Measurements from ENCODE around the gene CETP.
"Not testable (repeated sequence)": the region's sequence is repeated elsewhere in the genome, so short reads cannot be mapped to it uniquely, and the experiment has no call there.

The CETP gene

DNA sequence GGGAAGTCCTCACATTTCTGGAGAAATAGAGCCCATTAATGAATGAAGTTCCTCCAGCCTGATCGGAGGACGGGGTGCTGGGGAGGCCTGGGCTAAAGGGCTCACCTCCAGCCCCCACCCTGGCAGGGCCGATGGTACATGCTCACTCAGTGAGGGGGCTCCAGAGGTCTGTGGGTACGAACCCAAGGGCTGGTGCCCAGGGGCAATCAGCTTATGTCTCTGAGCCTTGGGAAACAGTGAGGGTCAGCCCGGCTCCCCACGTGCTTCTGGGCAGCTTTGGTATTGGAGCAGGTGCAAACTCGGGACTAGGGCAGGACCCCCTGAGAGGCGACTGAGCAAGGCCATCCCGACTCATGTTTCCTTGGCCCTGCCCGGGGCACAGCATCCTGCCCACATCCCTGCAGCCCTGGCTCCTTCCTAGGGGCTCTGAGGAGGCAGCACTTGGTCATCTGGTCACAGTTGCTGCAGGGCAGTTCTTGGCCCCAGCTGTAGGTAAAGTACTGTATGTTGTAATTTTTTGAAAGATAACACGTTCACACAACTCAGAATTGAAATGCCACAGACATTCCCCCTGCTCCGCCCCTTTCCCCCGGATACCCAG, 969 bp upstream of the CETP start:
- DNase-seq, result no peak

DNA sequence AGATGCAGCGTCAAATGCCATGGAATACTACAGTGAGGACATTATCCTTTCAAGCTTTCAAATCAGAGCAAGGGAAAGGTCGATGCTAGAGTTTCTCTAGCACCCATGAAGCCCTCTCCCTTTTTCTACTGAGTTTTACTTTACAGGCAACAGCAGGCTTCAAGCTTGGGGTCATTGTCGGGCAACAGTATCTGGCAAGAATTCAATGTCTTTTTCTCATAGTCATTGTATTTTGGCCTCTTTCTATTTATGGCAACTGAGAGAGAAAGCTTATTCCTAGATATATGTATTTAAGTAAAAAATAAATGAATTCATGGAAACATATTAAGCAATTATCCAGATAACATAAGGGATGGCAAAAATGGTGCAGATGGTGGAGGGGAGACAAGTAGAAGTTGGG, 364 bp upstream of the CETP start:
- no peak for DNase-seq

DNA sequence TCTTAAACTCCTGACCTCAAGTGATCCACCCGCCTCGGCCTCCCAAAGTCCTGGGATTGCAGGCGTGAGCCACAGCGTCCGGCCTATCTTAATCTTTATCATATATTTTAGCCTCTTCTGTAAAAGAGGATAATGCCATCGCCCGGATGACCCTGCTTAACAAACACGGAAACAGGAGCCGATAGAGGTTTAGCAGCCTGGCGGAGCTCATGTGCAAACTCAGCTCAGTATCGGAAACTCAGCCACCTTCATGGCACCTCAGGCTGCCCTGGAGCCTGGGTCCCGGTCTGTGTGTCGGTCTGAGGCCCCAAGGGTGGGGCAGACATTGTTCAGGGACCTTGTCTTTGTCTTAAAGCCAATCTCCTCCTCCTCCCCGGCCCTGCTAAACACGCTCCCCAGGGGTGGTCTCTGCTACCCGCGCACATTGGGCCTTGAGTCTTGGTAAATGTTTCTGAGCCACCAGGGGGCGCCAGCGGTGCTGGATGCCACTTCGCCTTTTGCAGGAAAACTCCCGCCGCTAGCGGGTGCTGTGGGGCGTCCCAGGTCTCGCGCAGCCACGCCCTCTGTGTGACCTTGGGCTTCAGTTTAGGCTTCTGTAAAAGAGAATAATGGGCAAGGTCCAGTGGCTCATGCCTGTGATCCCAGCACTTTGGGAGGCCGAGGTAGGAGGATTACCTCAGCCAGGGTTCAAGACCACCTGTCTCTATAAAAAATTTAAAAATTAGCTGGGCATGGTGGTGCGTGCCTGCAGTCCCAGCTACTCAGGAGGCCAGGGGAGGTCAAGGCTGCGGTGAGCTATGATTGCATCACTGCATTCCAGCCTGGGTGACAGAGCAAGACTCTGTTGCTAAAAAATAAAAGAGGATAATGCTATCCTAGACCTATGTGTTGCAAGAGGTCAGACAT, 2.7 kb downstream of the CETP start:
- DNase-seq, result peak; percentile 69

DNA sequence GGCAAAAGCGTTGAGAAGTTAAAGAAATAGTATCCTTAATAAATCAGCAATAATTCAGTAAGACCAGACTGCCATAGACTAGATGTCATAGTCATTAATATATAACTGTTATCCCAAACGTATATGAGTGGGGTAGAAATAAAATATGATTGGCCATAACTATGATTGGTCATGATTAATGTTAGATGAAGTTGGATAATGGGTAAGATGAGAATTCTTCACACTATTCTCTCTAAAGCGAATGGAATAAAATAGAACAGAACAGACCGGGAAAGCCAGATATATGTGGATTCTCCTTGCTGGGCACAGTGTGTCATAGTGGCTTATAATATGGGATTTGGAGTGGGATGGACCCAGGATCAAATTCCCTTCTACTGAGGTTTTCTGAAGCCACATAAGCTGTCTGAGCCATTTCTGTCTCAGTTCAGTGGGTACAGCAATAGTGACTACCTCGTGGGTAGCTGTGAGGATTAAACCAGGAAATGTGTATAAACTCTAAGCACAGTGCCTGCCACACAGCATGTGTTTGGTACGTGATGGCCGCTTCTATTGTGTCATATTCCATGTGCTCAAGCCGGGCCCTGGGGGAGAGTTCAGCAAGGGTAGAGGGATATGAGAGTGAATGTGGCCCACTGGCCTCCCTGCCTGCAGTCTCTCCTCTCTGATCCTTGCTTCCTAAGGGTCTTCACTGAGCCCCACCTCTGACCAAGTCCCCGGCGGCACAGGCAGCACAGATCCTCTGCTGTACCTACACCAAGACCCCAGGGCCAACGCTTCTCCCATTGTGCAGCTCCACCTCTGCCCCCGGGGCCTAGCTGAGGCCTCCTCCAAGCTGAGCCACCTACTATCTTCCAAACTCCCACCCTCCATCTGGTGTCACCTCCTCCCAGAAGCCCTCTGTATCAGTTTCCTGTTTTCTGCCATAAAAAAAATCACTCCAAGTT, 3.7 kb downstream of the CETP start:
- DNase-seq, result no peak

DNA sequence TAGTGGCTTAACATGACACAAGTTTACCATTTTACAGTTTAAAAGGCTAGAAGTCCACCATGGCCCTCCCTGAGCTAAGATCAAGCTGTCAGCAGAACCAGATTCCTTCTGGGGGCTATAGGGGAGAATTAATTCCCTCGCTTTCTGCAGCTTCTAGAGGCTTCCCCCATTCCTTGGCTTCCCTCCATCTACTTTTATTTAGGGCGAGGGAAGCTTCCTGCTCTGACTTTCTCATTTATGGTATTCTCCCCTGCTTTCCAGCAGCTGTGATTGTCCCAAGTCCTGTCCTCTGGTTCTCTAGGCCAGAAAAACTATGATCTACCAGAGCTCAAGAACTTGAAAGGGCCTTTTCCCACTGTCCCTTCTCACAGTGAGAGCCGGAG, 4.3 kb downstream of the CETP start:
- no peak for DNase-seq

DNA sequence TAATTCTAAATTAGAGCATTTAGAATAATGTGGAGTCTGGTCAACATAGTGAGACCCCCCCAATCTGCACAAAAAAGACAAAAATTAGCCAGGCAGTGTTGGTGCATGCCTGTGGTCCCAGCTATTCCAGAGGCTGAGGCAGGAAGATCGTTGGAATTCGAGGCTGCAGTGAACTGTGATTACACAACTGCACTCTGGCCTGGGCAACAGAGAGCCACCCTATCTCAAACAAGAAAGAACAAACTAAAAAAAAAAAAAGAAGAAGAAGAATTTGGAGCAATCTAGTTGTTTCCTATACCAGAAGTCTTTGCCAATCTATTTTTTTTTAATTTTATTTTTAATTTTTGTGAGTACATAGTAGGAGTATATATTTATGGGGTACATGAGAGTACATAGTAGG, 6.0 kb downstream of the CETP start:
- DNase-seq, result peak; percentile 50

DNA sequence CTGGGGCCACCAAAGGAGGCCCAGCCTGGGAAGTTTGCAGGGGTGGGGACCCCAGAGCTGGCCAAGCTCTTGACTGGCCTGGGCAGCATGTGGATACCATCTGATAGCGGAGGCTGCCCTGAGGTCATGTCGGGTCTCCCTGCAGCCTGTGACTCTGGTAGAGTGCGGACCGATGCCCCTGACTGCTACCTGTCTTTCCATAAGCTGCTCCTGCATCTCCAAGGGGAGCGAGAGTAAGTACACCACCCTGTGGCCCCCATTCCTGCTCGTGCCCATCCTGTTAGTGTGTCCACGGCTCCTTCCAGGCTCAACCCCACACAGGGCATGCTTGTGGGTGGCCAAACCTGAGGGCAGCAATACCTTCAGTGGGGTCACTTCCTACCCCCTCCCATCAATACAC, 8.0 kb downstream of the CETP start:
- no peak for DNase-seq

DNA sequence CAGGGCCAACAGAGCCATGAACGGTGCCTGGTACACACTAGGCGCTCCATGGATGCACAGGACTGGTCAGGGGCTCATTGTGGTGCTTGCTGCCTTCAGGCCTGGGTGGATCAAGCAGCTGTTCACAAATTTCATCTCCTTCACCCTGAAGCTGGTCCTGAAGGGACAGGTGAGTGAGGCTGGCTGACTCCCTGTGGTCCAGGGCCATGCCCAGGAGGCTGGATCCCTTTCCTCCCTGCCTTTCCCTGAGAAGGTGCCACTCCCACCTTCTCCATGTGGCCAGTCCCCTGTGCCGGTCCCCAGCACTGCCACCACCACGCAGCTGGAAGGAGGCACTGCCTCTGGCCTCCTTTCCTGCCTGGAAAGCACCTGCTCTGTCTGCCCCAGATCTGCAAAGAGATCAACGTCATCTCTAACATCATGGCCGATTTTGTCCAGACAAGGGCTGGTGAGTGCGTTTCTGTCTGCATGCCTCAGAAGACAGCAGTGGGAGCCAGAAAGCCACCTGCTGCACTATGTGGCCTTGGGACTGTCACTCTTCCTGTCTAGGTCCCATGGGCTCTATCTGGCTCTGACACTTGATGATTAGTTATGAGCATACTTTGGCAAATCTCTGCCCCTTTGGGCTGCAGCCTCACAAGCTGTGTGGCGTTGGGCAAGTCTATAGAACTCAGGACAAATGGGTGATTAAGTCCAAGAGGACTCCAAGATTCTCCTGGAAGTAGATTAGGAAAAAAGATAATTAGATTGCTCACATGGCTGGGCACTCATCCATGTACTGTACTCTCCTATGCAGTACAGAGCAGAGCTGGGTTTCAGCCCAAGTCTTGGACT, 9.4 kb downstream of the CETP start:
- DNase-seq, result no peak

DNA sequence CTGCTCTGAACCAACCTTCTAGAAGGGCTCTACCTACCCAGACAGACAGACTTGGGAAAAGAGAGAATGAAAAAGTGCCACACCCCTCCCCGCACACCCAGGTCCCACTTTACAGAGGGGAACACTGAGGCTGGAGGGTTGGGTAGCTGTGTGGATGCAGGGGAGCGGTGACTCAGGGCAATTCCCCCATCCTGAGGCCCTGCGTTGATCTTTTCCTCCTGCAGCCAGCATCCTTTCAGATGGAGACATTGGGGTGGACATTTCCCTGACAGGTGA, 10.0 kb downstream of the CETP start:
- no peak for DNase-seq

DNA sequence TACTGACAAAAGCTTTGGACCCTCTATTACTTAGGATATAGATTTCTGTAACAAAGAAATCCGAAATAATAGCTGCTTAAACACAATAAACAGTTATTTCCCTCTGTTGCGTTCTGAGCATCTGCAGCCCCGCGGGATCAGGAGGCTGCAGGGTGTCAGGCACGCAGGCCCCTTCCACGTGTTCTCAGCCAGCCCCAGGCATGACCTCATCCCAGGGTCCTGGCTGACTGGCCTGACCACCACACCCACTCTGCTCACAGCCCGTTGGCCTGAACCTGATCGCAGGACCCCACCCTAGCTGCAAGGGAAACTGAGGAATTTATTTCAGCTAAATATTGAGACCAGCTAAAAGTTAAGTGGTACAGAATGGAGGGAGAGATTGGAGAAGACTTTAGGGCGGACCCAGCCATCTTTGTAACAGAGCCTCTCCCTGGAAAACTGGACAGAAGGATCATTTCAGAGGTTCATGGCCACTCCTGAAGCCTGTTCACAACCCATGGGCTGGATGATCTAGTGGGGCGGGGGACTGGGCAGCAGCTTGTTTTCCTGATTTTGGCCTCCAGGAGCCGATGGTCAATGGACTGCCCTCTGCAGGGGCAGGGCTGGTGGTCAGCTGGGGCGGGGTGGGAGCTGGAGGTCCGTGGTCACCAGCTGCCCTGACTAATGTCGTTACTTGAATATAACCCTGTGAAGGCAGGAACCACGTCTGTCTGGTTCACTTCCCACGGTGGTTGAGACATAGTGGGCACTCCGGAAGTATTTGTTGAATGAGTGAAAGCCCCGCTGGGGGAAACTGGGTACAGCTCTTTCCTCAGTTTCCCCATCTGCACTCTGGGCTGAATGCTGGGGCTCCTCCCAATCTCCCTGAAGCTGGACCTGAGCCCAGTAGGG, 10.9 kb downstream of the CETP start:
- DNase-seq, result no peak

DNA sequence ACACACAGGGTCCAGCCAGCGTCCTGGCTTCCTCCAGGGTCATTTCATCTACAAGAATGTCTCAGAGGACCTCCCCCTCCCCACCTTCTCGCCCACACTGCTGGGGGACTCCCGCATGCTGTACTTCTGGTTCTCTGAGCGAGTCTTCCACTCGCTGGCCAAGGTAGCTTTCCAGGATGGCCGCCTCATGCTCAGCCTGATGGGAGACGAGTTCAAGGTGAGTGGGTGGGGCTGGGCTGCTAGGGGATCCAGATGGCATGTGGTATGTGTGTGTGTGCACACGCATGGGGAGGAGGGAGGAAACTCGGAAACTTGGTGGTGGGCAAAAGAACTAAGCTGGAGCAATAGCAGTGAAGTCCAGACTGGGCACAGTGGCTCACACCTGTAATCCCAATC, 11.5 kb downstream of the CETP start:
- no peak for DNase-seq

DNA sequence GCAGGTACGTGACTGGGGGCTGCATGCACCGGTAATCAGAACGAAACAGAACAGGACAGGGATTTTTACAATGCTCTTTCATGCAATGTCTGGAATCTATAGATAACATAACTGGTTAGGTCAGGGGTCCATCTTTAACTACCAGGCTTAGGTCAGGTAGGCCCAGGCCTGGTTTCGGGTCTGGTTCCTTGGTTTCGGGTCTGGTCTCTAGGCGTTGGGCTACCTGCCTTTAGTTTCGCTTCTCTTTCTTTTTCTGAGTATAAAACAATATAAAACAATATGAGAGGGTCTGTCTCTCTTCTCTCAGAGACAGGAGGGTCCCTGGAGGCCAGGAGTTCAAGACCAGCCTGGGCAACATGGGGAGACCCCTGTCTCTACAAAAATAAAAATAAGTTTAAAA, 12.1 kb downstream of the CETP start:
- not testable (repeated sequence) for DNase-seq

DNA sequence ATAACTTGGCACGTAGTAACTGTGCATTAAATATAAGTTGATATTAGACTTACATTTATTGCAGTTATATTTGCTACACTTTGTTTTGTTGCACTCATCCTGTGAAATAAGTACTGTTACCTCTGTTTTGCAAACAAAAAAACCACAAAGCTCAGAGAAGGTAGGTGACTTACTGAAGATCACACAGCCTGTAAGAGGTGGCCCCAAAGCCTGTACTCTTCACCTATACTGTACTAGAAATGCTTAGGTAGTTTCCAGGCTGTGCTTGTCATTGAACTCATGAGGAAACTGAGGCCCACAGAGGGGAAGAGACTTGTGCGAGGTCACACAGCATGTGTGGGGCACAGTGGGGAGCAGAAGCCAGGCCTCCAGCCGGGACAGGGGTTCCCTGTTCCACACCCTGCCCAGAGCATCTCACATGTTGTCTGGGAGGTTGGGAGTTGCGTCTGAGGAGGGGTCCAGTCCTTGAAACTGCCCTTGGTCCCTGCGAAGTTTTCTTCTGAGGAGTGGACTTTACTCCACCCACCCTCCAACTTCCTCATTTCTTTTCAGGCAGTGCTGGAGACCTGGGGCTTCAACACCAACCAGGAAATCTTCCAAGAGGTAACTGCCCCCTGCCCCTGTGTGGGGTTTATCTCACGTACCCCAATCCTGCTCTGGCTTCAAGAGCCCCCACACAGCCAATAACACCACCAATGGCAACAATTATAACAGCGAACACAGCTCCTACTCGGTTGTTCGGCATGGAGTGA, 13.0 kb downstream of the CETP start:
- no peak for DNase-seq

DNA sequence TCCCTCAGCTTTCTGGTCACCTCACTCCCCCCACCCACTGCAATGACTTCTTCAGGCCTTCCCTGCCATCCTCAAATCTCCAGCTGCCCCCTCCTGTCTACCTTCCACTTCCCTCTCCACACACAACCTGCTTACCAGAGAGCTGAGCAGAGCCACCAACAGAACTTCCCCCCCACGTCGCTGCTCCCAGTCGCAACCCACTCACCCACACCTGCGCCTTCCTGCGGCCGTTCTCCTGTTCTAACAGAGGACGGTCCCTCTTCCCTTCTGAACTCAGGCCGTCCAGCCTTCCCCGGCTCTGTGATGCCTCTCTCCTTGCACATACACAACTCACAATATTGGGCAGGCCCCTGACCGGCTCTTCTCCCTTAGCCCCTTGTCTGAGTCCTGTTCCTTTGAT, 14.0 kb downstream of the CETP start:
- DNase-seq, result no peak

DNA sequence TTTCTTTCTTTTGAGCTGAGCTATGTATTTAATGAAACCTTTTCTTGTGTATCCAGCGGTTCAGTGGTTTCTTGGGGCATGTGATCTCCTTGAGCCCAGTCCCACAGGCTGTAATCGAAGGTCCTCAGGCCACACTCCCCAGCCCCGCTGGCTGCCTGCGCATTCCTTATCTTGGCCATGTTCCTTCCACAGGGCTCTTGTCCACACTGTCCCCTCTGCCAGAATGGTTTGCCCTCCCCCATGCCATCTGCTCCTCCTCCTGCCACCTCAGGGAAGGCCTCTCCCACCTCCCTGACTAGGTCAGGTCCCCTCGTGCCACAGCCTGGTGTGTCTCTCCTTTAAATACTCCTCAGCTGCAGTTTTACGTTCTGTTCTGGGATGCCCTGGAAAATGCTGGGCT, 15.5 kb downstream of the CETP start:
- no peak for DNase-seq

DNA sequence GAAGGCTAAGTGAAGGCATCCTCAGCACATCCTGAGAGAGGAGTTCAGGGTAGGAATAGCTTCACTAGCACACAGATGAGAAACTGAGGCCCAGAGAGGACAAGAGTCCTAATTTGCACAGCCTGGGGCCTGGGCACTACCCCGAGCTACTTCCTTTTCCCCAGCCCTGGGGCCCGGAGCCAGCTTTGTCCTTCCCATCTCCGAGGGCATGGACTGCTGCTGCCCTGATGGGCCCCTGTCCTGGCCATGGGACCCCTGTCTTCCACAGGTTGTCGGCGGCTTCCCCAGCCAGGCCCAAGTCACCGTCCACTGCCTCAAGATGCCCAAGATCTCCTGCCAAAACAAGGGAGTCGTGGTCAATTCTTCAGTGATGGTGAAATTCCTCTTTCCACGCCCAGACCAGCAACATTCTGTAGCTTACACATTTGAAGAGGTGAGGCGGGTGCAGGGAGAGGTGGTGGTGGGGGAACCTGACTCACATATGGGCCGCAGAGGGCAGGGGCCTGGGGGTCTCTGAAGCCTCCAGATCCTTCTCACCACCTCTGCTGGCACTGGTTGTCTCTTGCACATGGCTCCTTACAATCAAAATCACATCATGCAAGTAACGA, 16.2 kb downstream of the CETP start:
- no peak for DNase-seq

DNA sequence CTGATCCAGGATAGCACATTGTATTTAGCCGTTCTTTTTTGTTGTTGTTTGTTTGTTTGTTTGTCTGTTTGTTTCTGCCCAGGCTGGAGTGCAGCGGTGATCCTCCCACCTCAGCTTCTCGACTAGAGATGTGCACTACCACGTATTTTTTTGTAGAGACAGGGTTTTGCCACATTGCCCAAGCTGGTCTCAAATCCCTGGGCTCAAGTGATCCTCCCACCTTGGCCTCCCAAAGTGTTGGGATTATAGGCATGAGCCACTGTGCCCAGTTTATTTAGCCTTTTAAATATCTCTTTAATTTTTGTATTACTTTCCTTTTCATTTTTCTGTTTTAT, 18.4 kb downstream of the CETP start:
- no peak for DNase-seq

DNA sequence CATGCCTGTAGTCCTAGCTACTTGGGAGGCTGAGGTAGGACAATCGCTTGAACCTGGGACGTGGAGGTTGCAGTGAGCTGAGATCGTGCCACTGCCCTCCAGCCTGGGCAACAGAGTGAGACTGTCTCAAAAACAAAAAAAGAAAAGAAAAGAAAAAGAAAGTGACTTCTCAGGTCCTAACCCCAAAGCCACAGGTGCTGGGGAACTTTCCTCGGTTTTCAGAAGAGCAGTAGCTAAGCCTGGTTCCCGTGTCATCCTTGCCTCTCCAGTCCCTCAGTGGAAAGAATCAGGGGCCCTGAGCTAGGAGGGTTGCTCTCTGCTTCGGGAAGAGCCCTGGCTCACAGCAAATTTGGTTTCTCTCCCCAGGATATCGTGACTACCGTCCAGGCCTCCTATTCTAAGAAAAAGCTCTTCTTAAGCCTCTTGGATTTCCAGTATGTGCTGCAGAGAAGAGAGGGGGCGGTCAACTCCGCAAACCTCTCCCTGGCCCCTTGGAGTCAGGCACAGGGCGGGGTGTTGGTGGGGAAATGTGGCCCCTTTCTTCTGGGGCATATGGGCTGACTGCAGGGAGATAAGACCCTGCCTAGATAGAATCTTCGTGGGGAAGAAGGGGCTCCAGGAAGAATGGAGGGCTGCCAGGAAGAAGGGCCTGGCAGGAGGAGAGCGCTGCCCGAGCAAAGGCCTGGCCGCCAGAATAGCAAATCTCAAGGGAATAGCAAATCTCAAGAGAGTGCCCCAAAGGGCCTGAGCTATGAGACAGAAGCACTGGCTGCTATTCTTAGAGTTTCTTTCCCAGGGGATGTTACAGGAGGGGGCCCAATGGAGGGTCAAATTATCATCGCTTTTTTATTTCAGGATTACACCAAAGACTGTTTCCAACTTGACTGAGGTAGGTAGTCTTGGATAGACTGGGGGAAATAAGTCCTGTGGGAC, 19.3 kb downstream of the CETP start:
- DNase-seq, result no peak

DNA sequence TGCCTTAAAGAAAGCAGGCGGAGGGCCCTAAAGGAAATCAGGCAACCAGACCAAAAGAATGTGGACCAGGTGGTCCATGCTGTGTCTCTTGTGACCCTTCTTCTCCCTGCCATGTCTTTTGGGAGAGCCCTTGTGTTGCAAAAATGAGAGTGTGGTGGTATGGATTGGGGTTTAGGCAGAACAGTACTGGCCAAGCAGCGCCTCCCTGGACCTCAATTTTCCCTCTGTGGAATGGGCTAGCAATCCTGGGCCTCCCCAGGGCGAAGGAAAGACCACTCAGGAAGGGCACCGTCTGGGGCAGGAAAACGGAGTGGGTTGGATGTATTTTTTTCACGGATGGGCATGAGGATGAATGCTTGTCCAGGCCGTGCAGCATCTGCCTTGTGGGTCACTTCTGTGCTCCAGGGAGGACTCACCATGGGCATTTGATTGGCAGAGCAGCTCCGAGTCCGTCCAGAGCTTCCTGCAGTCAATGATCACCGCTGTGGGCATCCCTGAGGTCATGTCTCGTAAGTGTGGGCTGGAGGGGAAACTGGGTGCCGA, 20.1 kb downstream of the CETP start:
- DNase-seq, result no peak

Data from fibroblast of skin of scalp (primary cell).